A673 (cell line): ENCODE data around the gene TBC1D3E.
"Not testable (repeated sequence)": the region's sequence is repeated elsewhere in the genome, so short reads cannot be mapped to it uniquely, and the experiment has no call there.

Experiments used
- EZH2 ChIP-seq: fragments of 200-600 bp; sonication (generic); IDR thresholded peaks from 2 replicates; pipeline ENCODE4 v1.6.1; 2017; ENCODE audit warnings: borderline replicate concordance, low read depth, mild to moderate bottlenecking, mixed read lengths, antibody characterized with exemption, low read length; ENCODE audit not compliant: poor library complexity, severe bottlenecking
- TF ChIP-seq, protein P1 (sequence below): fragments of 300-800, 200-600 bp; sonication (generic); conservative IDR thresholded peaks from 2 replicates; pipeline ENCODE4 v1.5.1; 2017; ENCODE audit warnings: low read depth, mild to moderate bottlenecking, antibody characterized with exemption, low read length, moderate library complexity, mixed read lengths

- TF ChIP-seq, protein P1, sequence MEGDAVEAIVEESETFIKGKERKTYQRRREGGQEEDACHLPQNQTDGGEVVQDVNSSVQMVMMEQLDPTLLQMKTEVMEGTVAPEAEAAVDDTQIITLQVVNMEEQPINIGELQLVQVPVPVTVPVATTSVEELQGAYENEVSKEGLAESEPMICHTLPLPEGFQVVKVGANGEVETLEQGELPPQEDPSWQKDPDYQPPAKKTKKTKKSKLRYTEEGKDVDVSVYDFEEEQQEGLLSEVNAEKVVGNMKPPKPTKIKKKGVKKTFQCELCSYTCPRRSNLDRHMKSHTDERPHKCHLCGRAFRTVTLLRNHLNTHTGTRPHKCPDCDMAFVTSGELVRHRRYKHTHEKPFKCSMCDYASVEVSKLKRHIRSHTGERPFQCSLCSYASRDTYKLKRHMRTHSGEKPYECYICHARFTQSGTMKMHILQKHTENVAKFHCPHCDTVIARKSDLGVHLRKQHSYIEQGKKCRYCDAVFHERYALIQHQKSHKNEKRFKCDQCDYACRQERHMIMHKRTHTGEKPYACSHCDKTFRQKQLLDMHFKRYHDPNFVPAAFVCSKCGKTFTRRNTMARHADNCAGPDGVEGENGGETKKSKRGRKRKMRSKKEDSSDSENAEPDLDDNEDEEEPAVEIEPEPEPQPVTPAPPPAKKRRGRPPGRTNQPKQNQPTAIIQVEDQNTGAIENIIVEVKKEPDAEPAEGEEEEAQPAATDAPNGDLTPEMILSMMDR = not testable (repeated sequence)
- TF ChIP-seq EZH2 = not testable (repeated sequence)
Observed at GRCh38 chr17:38127651-38128050, at the start of gene TBC1D3E.
